Neuronal stem cell (in vitro differentiated cells): ENCODE measurements around the gene MUC6.

Source experiments
- DNase-seq: peaks from one replicate; pipeline ENCODE4 v3.0.0-alpha.2; 2013; ENCODE audit warnings: low spot score
- H2AFZ ChIP-seq: one replicate; pipeline ENCODE4 v1.6.1; 2013; ENCODE audit warnings: mild to moderate bottlenecking, low read length, inconsistent platforms
- H2AK5ac ChIP-seq: 2 replicates; pipeline ENCODE4 v1.6.1; 2013; ENCODE audit warnings: low read depth, mild to moderate bottlenecking, inconsistent platforms, low read length, moderate library complexity, mixed read lengths
- H2BK120ac ChIP-seq: 2 replicates; pipeline ENCODE4 v1.6.1; 2013; ENCODE audit warnings: low read depth, mild to moderate bottlenecking, inconsistent platforms, low read length, moderate library complexity, mixed read lengths
- H2BK12ac ChIP-seq: one replicate; pipeline ENCODE4 v1.6.1; 2013; ENCODE audit warnings: low read length, inconsistent platforms
- H2BK15ac ChIP-seq: 2 replicates; pipeline ENCODE4 v1.6.1; 2013; ENCODE audit warnings: mild to moderate bottlenecking, low read length, inconsistent platforms, mixed read lengths
- H2BK5ac ChIP-seq: one replicate; pipeline ENCODE4 v1.6.1; 2013; ENCODE audit warnings: inconsistent platforms, mild to moderate bottlenecking, low read length, moderate library complexity
- H3K14ac ChIP-seq: one replicate; pipeline ENCODE4 v1.6.1; 2013; ENCODE audit warnings: low read length, inconsistent platforms
- H3K18ac ChIP-seq: 2 replicates; pipeline ENCODE4 v1.6.1; 2013; ENCODE audit warnings: low read length, inconsistent platforms
- H3K23ac ChIP-seq: 2 replicates; pipeline ENCODE4 v1.6.1; 2013; ENCODE audit warnings: low read depth, mild to moderate bottlenecking, mixed read lengths, low read length, inconsistent platforms; ENCODE audit not compliant: poor library complexity
- H3K27ac ChIP-seq: replicated peaks from 3 replicates; pipeline ENCODE4 v1.5.1; 2013; ENCODE audit warnings: low read length, inconsistent platforms
- H3K27me3 ChIP-seq, 3 experiments: 2 replicates each; pipeline ENCODE4 v1.6.1; 2013; ENCODE audit warnings: low read length in 3 of 3, mild to moderate bottlenecking in 2 of 3, inconsistent platforms in 1 of 3, low read depth in 1 of 3, mixed read lengths in 1 of 3, moderate library complexity in 1 of 3; ENCODE audit not compliant: control insufficient read depth in 3 of 3, insufficient read depth in 3 of 3
- H3K36me3 ChIP-seq, 2 donors: replicated peaks in 1 of 2; 2 replicates each; pipeline ENCODE4 v1.6.1; 2013; ENCODE audit warnings: low read length in 2 of 2; ENCODE audit not compliant: control insufficient read depth in 2 of 2, insufficient read depth in 2 of 2
- H3K4ac ChIP-seq: 2 replicates; pipeline ENCODE4 v1.6.1; 2013; ENCODE audit warnings: inconsistent platforms, mild to moderate bottlenecking, low read length, moderate library complexity
- H3K4me1 ChIP-seq, 2 donors: 1 replicate in 1 of 2; 2 replicates in 1 of 2; pipeline ENCODE4 v1.6.1; 2013; ENCODE audit warnings: low read length in 2 of 2, low read depth in 1 of 2; ENCODE audit not compliant: control insufficient read depth in 2 of 2, insufficient read depth in 1 of 2
- H3K4me2 ChIP-seq: one replicate; pipeline ENCODE4 v1.6.1; 2013; ENCODE audit warnings: mild to moderate bottlenecking, low read length, inconsistent platforms; ENCODE audit not compliant: insufficient read depth, poor library complexity, severe bottlenecking
- H3K4me3 ChIP-seq, 2 donors: 2 replicates each; pipeline ENCODE4 v1.5.1; 2013; ENCODE audit warnings: low read length in 2 of 2, mild to moderate bottlenecking in 2 of 2, inconsistent platforms in 1 of 2, moderate library complexity in 1 of 2
- H3K79me1 ChIP-seq: one replicate; pipeline ENCODE4 v1.6.1; 2013; ENCODE audit warnings: low read depth, mild to moderate bottlenecking, inconsistent platforms, low read length, moderate library complexity
- H3K9ac ChIP-seq: one replicate; pipeline ENCODE4 v1.6.1; 2013; ENCODE audit warnings: mild to moderate bottlenecking, low read depth, low read length, inconsistent platforms; ENCODE audit not compliant: poor library complexity
- H3K9me3 ChIP-seq, 2 donors: replicated peaks in 1 of 2; 2 replicates each; pipeline versions ENCODE3 to v1.6.1; 2013; ENCODE audit warnings: low read length in 2 of 2, mild to moderate bottlenecking in 2 of 2, inconsistent platforms in 1 of 2, low read depth in 1 of 2, mixed read lengths in 1 of 2, moderate library complexity in 1 of 2; ENCODE audit not compliant: control insufficient read depth in 2 of 2, insufficient read depth in 1 of 2
- H4K8ac ChIP-seq: one replicate; pipeline ENCODE4 v1.6.1; 2013; ENCODE audit warnings: low read depth, mild to moderate bottlenecking, inconsistent platforms, low read length, moderate library complexity
- H4K91ac ChIP-seq: one replicate; pipeline ENCODE4 v1.6.1; 2013; ENCODE audit warnings: low read length, low read depth, mild to moderate bottlenecking, inconsistent platforms; ENCODE audit not compliant: poor library complexity
- WGBS, 2 donors: extraction: QIAGEN DNeasy Blood & Tissue Kit; methylation state at CpG; one replicate each; pipeline ENCODE4 v1.1.7; 2013; ENCODE audit warnings: missing lambda C conversion rate in 2 of 2, mixed read lengths in 1 of 2; ENCODE audit not compliant: insufficient read length in 2 of 2, insufficient replicate concordance in 1 of 2; ENCODE audit errors: extremely low coverage in 2 of 2; 5-methylcytosine and 5-hydroxymethylcytosine counted together

The MUC6 gene

DNA sequence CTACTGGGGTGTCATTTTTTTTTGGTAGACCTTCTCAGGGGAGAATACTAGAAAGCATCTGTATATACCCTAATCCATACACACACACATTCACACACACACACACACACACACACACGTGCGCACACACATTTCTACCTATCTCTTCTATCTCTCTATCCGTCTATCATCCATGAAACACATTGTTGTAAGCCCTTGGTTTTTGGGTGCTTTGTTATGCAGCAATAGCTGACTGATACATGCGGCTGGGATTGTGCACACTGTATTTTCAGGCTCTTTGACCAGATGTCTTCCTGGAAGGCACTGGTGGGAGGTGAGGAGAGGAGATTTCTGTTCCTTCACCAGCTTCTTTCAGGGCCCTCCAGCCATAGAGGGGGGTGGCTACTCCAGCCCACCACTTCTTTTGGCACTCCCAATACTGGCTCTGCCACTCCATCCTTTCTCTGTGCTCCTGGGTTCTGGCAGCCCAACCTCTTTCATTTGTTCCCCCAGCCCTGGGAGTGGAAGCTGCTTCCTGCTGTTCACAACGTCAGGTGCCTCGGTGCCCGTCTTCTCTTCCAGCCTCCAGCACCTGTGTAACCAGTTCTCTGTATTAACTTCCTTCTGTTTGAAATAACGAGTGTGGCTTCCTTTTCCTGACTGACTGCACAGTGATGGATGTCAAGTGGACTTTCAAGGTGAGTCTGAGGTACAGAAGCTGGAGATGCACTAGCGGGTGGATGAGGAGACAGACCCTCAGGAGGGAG is 25.7 kb upstream of the MUC6 start:
- no peak overlapping the region for H3K18ac ChIP-seq
- H3K27me3 ChIP-seq, result peaks cover 0 to 3% (median 0%) of the 10 kb centered on the region in 3 experiments
- H3K9ac ChIP-seq, result no peak overlapping the region
- H3K4me2 ChIP-seq, result no peak overlapping the region
- H3K14ac ChIP-seq, result no peak overlapping the region
- H2BK5ac ChIP-seq, result no peak overlapping the region
- H3K9me3 ChIP-seq, result peaks cover 4 to 8% of the 10 kb centered on the region in 2 donors
- no peaks in the 10 kb centered on the region for H3K79me1 ChIP-seq
- no peak overlapping the region for H4K8ac ChIP-seq
- WGBS, 2 donors, result no CpG with 5 or more reads among the region's 9 CpGs
- H2AK5ac ChIP-seq, result no peak overlapping the region
- no peak overlapping the region for H2BK12ac ChIP-seq
- H2AFZ ChIP-seq, result no peak overlapping the region
- H3K4ac ChIP-seq, result no peak overlapping the region
- no peaks in the 10 kb centered on the region for H3K36me3 ChIP-seq
- no peak overlapping the region for H2BK15ac ChIP-seq
- DNase-seq, result no peak
- peaks cover 0 to 9% of the 10 kb centered on the region in 2 donors for H3K4me1 ChIP-seq
- no peak overlapping the region for H2BK120ac ChIP-seq
- H3K4me3 ChIP-seq, result no peak overlapping the region
- no peak overlapping the region for H4K91ac ChIP-seq
- H3K27ac ChIP-seq, result no peak overlapping the region
- H3K23ac ChIP-seq, result no peak overlapping the region

DNA sequence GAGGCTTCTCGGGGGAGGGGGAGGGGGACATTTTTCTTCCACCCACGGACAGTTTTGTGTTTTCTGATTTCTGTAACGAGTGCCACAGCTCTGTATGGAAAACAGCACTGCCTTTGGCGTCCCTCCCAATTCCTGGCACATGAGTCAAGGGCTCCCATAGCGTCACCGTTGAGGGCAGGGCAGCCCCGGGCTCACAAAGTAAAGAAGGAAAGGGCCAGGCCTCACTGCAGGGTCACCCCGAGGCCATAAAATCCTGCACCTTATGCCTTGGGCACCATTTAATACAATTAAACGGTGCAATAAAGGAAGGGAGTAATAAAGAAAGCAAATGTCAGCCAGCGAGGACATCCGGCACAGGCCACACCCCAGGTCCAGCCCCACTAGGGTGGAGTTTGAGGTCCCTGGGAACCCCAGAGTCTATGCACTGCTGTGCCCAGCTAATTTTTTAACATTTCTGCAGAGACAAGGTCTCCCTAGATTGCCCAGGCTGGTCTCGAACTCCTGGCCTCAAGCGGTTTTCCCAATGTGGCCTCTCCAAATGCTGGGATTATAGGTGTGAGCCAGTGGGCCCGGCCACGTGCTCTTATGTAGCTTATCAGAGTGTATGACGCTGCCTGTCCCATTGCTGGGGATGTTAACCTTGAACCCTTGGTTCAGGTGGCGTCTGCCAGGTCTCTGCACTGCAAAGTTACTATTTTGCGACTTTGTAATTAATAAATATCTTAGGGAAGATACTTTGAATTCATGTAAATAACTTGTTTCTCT is 24.5 kb upstream of the MUC6 start:
- H2AFZ ChIP-seq, result no peak overlapping the region
- no peak overlapping the region for H2BK120ac ChIP-seq
- H2BK5ac ChIP-seq, result no peak overlapping the region
- peaks cover 0 to 8% (median 0%) of the 10 kb centered on the region in 3 experiments for H3K27me3 ChIP-seq
- peaks cover 4 to 8% of the 10 kb centered on the region in 2 donors for H3K9me3 ChIP-seq
- H3K79me1 ChIP-seq, result no peaks in the 10 kb centered on the region
- H2BK15ac ChIP-seq, result no peak overlapping the region
- no CpG with 5 or more reads among the region's 18 CpGs for WGBS, 2 donors
- no peak overlapping the region for H2BK12ac ChIP-seq
- no peak overlapping the region for H3K4me3 ChIP-seq
- H3K36me3 ChIP-seq, result no peaks in the 10 kb centered on the region
- no peak overlapping the region for H2AK5ac ChIP-seq
- H3K4me2 ChIP-seq, result no peak overlapping the region
- H4K8ac ChIP-seq, result no peak overlapping the region
- DNase-seq, result no peak
- no peak overlapping the region for H3K9ac ChIP-seq
- peak overlapping the region; percentile 84 for H3K18ac ChIP-seq
- no peak overlapping the region for H3K23ac ChIP-seq
- H4K91ac ChIP-seq, result no peak overlapping the region
- H3K14ac ChIP-seq, result no peak overlapping the region
- H3K27ac ChIP-seq, result peak overlapping the region; percentile 68
- no peak overlapping the region for H3K4ac ChIP-seq
- H3K4me1 ChIP-seq, result peaks cover 0 to 9% of the 10 kb centered on the region in 2 donors

DNA sequence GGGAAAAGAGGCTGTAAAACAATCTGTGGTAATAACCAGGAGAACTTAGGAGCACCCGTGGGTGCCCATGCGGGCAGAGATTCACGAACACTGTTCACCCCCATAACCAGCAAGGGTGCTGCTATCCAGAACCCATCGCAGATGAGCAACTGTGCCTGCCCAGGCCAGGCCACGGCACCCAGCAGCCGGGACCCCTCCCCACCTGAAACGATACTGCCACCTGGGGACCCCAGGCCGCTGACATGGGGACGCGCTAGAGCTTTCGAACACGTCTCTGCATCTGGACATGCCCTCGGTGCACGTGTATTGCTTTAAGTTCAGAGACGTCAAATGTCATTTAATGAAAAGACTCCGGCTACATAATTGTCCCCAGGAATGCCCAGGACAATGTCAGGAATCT is 23.9 kb upstream of the MUC6 start:
- H3K36me3 ChIP-seq, result no peaks in the 10 kb centered on the region
- no peak overlapping the region for H3K4me2 ChIP-seq
- H2BK15ac ChIP-seq, result no peak overlapping the region
- H4K8ac ChIP-seq, result no peak overlapping the region
- H2AFZ ChIP-seq, result no peak overlapping the region
- peak; percentile 31 for DNase-seq
- peak overlapping the region; percentile 91 for H3K18ac ChIP-seq
- no peak overlapping the region for H3K4ac ChIP-seq
- no peak overlapping the region for H3K4me3 ChIP-seq
- no peak overlapping the region for H2BK5ac ChIP-seq
- H3K9me3 ChIP-seq, result peaks cover 4 to 8% of the 10 kb centered on the region in 2 donors
- peaks cover 0 to 12% (median 0%) of the 10 kb centered on the region in 3 experiments for H3K27me3 ChIP-seq
- H3K23ac ChIP-seq, result no peak overlapping the region
- H2AK5ac ChIP-seq, result no peak overlapping the region
- H4K91ac ChIP-seq, result no peak overlapping the region
- H3K9ac ChIP-seq, result peak overlapping the region; percentile 38
- WGBS, 2 donors, result no CpG with 5 or more reads among the region's 16 CpGs
- H3K27ac ChIP-seq, result peak overlapping the region; percentile 68
- no peak overlapping the region for H2BK120ac ChIP-seq
- H2BK12ac ChIP-seq, result no peak overlapping the region
- peaks cover 0 to 9% of the 10 kb centered on the region in 2 donors for H3K4me1 ChIP-seq
- no peaks in the 10 kb centered on the region for H3K79me1 ChIP-seq
- no peak overlapping the region for H3K14ac ChIP-seq

DNA sequence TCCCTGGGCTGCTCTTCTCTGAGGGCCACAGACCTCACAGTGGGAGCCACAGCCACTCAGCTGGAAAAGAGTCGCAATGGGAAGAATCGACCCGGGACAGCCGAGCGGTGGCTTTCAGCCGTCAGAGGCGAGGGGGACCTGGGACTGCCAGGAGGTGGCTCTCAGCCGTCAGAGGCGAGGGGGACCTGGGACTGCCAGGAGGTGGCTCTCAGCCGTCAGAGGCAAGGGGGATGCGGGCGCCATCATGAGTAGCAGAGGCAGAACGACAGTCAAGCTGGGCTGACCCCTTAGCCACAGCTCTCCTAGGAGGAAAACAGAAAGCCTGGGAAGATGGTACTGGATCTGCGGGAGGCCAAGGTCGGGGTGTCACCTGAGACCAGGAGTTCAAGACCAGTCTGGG is 23.2 kb upstream of the MUC6 start:
- H3K4ac ChIP-seq, result peak overlapping the region; percentile 69
- peak overlapping the region; percentile 72 for H2AK5ac ChIP-seq
- H2BK12ac ChIP-seq, result peak overlapping the region; percentile 2
- H2BK15ac ChIP-seq, result no peak overlapping the region
- peak overlapping the region; percentile 72 for H3K18ac ChIP-seq
- H4K8ac ChIP-seq, result no peak overlapping the region
- no peak for DNase-seq
- no peak overlapping the region for H2BK5ac ChIP-seq
- peaks cover 0 to 9% of the 10 kb centered on the region in 2 donors for H3K4me1 ChIP-seq
- no peak overlapping the region for H3K27ac ChIP-seq
- H4K91ac ChIP-seq, result no peak overlapping the region
- H3K27me3 ChIP-seq, result peaks cover 0 to 16% (median 0%) of the 10 kb centered on the region in 3 experiments
- no peak overlapping the region for H3K4me3 ChIP-seq
- no peak overlapping the region for H3K23ac ChIP-seq
- H3K79me1 ChIP-seq, result no peaks in the 10 kb centered on the region
- no peak overlapping the region for H2AFZ ChIP-seq
- no peaks in the 10 kb centered on the region for H3K36me3 ChIP-seq
- no peak overlapping the region for H2BK120ac ChIP-seq
- H3K4me2 ChIP-seq, result no peak overlapping the region
- peaks cover 4 to 8% of the 10 kb centered on the region in 2 donors for H3K9me3 ChIP-seq
- no peak overlapping the region for H3K9ac ChIP-seq
- WGBS, 2 donors, result no CpG with 5 or more reads among the region's 15 CpGs
- no peak overlapping the region for H3K14ac ChIP-seq
